GM12873 (cell line): ENCODE data around the gene TEAD2.
A peak's percentile ranks its signal among the peaks of the same experiment; 100 is the strongest.

Source experiments
- CTCF ChIP-seq: IDR thresholded peaks from 2 replicates; pipeline ENCODE4 v1.5.1; 2012; ENCODE audit warnings: low read depth, mild to moderate bottlenecking, moderate library complexity, low read length, control low read depth; ENCODE audit not compliant: insufficient read depth; ENCODE audit errors: missing control alignments

Gene TEAD2

GRCh38 chr19:49393881-49394280 lies 31.7 kb upstream of the TEAD2 start:
- no peak for TF ChIP-seq CTCF

- TF ChIP-seq CTCF: peak; percentile 91
Observed at GRCh38 chr19:49391581-49392399, 29.6 kb upstream of the TEAD2 start.

GRCh38 chr19:49390929-49391359 lies 28.7 kb upstream of the TEAD2 start:
- TF ChIP-seq CTCF: no peak

GRCh38 chr19:49390131-49390928 lies 28.1 kb upstream of the TEAD2 start:
- TF ChIP-seq CTCF: no peak

GRCh38 chr19:49389406-49389805 lies 27.2 kb upstream of the TEAD2 start:
- no peak for TF ChIP-seq CTCF

GRCh38 chr19:49387936-49388372 lies 25.7 kb upstream of the TEAD2 start, which contains the start of gene KASH5:
Gene KASH5, plus strand, starts transcription at chr19:49388249. Its CDS starts 2,635 bp downstream, at chr19:49390884.
- TF ChIP-seq CTCF: no peak

- TF ChIP-seq CTCF: no peak
Observed at GRCh38 chr19:49383599-49383998, 21.4 kb upstream of the TEAD2 start.
